MCF 10A (cell line): ENCODE measurements around the gene FAM118A. TPM values are rescaled to one million over a fixed set of nuclear protein-coding genes. Genes with fewer than 3 reads are reported as not detected.

Source experiments
- BruUV-seq: library from RNA; stranded (reverse); fragments of 400-500 nt; replicated peaks from 2 replicates; lab custom pipeline; 2021; lab: Mats Ljungman, UMichigan
- CTCF ChIA-PET: fragments of 300-600 bp; sonication (Branson Sonifier 250); formaldehyde crosslinking; extraction: SDS; loops from one replicate; lab custom pipeline; 2021; ENCODE audit warnings: antibody characterized with exemption, inconsistent platforms; lab: Yijun Ruan, JAX
- POLR2A ChIA-PET: fragments of 300-600, 350-650 bp; sonication (Branson Sonifier 250); formaldehyde crosslinking; extraction: SDS; loops from one replicate; lab custom pipeline; 2020; ENCODE audit warnings: antibody characterized with exemption, inconsistent platforms; lab: Yijun Ruan, JAX
- DNase-seq: peaks from one replicate; pipeline ENCODE4 v3.0.0-alpha.2; 2018; ENCODE audit not compliant: unreplicated experiment
- H3K27ac Mint-ChIP-seq: one replicate; pipeline ENCODE4 v1.8.0; 2022; ENCODE audit warnings: mild to moderate bottlenecking, low read depth, mixed read lengths; ENCODE audit not compliant: unreplicated experiment
- H3K27me3 Mint-ChIP-seq: one replicate; pipeline ENCODE4 v1.8.0; 2022; ENCODE audit warnings: mixed read lengths; ENCODE audit not compliant: insufficient read depth, unreplicated experiment
- H3K36me3 Mint-ChIP-seq: one replicate; pipeline ENCODE4 v1.8.0; 2022; ENCODE audit warnings: mild to moderate bottlenecking, moderate library complexity, mixed read lengths; ENCODE audit not compliant: insufficient read depth, unreplicated experiment
- H3K4me1 Mint-ChIP-seq: one replicate; pipeline ENCODE4 v1.8.0; 2022; ENCODE audit warnings: mixed read lengths; ENCODE audit not compliant: insufficient read depth, unreplicated experiment
- H3K4me3 Mint-ChIP-seq: one replicate; pipeline ENCODE4 v1.8.0; 2022; ENCODE audit warnings: mild to moderate bottlenecking, moderate library complexity, mixed read lengths; ENCODE audit not compliant: unreplicated experiment
- H3K9me3 Mint-ChIP-seq: one replicate; pipeline ENCODE4 v1.8.0; 2022; ENCODE audit warnings: mixed read lengths; ENCODE audit not compliant: unreplicated experiment
- intact Hi-C: fragments of 100-400 bp; cut with micrococcal nuclease; formaldehyde crosslinking; loops from 2 replicates; pipeline ENCODE4 v1.14.1; 2022
- total RNA-seq: library from RNA; stranded (reverse); gene quantifications from 2 replicates; pipeline ENCODE4 v1.2.3, GENCODE V29; 2022
- TF ChIP-seq, protein P1 (sequence below): fragments of 200-600 bp; IDR thresholded peaks from one replicate; pipeline ENCODE4 v1.8.0; 2022; ENCODE audit warnings: antibody characterized with exemption, mild to moderate bottlenecking; ENCODE audit not compliant: unreplicated experiment

FAM118A gene
- total RNA-seq, 1 experiment from 2014 or later = 16.7 TPM

DNA sequence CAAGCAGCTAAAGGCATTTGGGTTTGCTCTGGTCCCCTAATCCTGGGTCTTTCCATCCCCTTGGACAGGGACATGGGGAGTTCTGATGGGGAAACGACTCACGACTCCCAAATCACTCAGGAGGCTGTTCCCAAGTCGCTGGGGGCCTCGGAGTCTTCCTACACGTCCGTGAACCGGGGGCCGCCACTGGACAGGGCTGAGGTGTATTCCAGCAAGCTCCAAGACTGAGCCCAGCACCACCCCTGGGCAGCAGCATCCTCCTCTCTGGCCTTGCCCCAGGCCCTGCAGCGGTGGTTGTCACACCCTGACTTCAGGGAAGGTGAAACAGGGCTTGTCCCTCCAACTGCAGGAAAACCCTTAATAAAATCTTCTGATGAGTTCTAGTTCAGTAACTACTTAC, 14.2 kb upstream of the FAM118A start:
- CTCF ChIA-PET = no interaction called here
- H3K27ac Mint-ChIP-seq = no peak overlapping the region
- no TSS peak for BruUV-seq
- POLR2A ChIA-PET = interaction anchor here (0.7 kb wide), 1 partner anchor 165 kb away, joined by 3 read pairs; no protein-coding TSS in a partner anchor
- TF ChIP-seq, protein P1, sequence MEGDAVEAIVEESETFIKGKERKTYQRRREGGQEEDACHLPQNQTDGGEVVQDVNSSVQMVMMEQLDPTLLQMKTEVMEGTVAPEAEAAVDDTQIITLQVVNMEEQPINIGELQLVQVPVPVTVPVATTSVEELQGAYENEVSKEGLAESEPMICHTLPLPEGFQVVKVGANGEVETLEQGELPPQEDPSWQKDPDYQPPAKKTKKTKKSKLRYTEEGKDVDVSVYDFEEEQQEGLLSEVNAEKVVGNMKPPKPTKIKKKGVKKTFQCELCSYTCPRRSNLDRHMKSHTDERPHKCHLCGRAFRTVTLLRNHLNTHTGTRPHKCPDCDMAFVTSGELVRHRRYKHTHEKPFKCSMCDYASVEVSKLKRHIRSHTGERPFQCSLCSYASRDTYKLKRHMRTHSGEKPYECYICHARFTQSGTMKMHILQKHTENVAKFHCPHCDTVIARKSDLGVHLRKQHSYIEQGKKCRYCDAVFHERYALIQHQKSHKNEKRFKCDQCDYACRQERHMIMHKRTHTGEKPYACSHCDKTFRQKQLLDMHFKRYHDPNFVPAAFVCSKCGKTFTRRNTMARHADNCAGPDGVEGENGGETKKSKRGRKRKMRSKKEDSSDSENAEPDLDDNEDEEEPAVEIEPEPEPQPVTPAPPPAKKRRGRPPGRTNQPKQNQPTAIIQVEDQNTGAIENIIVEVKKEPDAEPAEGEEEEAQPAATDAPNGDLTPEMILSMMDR = no peak
- no peaks in the 10 kb centered on the region for H3K9me3 Mint-ChIP-seq
- DNase-seq = no peak
- intact Hi-C loops = no loop called here
- H3K4me1 Mint-ChIP-seq = no peaks in the 10 kb centered on the region
- no peaks in the 10 kb centered on the region for H3K27me3 Mint-ChIP-seq
- no peak overlapping the region for H3K4me3 Mint-ChIP-seq
- H3K36me3 Mint-ChIP-seq = no peaks in the 10 kb centered on the region

DNA sequence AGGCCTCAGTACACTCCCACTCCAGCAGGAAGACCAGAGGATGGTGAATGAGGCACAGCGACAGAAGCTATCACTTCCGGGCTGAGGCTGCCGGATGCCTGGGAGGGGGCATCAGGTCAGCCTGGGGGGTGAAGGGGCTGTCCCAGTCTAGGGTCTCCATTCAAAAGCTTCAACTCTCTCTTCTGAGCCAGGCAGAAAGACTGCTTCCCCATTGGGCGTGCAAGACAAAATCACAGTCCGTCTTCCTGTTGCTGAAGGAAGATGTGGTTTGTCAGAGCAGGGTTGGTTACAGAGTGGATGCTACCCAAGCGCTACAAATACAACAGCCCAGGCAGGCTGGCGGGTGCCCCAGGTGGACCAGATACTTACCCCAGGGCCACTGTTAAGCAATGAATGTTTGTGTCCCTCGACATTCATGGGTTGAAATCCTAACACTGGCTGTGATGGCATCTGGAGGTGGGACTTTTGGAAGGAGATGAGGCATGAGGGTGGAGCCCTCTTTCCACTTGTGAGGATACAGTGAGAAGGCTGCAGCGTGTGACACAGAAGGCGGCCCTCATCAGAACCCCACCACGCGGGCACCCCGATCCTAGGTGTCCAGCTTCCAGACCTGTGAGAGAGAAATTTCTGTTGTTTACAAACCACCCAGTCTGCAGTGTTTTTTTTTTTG, 13.0 kb upstream of the FAM118A start:
- no TSS peak for BruUV-seq
- Mint-ChIP-seq H3K4me1 (peaks cover 1% of the 10 kb centered on the region), H3K9me3 (no peaks in the 10 kb centered on the region), H3K4me3 (no peak overlapping the region), H3K27ac (no peak overlapping the region), H3K27me3 (no peaks in the 10 kb centered on the region), H3K36me3 (no peaks in the 10 kb centered on the region)
- ChIA-PET CTCF (no interaction called here), POLR2A (no interaction called here)
- TF ChIP-seq, protein P1 = no peak
- DNase-seq = no peak
- intact Hi-C loops = no loop called here

- H3K4me3 Mint-ChIP-seq = no peak overlapping the region
- H3K4me1 Mint-ChIP-seq = peaks cover 5% of the 10 kb centered on the region
- H3K36me3 Mint-ChIP-seq = no peaks in the 10 kb centered on the region
- ChIA-PET POLR2A (interaction anchor here (0.8 kb wide), 1 partner anchor 9 kb away, joined by 4 read pairs; no protein-coding TSS in a partner anchor), CTCF (interaction anchor here (1.1 kb wide), 1 partner anchor 9 kb away, joined by 4 read pairs; no protein-coding TSS in a partner anchor)
- H3K27ac Mint-ChIP-seq = no peak overlapping the region
- no peaks in the 10 kb centered on the region for H3K27me3 Mint-ChIP-seq
- TF ChIP-seq, protein P1 = no peak
- no peaks in the 10 kb centered on the region for H3K9me3 Mint-ChIP-seq
- no TSS peak for BruUV-seq
- intact Hi-C loops = no loop called here
- no peak for DNase-seq
Measured at GRCh38 chr22:45298934-45299505, 10.7 kb upstream of the FAM118A start.

DNA sequence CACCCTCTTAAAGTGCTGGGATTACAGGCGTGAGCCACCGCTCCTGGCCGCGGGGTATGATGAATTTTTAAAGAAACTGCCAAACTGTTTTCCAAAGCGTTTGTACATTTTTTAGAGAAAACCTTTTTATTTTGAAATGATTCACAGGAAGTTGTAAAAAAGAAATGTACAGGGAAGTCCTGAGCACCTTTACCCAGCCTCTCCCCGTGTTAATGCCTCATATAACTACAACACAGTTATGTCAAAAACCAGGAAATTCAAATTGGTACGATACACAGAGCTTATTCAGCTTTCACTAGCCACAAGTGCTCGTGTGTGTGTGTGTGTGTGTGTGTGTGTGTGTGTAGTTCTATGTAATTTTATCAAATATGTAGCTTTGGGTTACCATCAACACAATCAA, 7.0 kb upstream of the FAM118A start:
- Mint-ChIP-seq H3K36me3 (no peaks in the 10 kb centered on the region), H3K4me1 (peaks cover 5% of the 10 kb centered on the region), H3K9me3 (no peaks in the 10 kb centered on the region), H3K4me3 (no peak overlapping the region), H3K27ac (no peak overlapping the region), H3K27me3 (no peaks in the 10 kb centered on the region)
- intact Hi-C loops = no loop called here
- CTCF ChIA-PET = interaction anchor here (0.6 to 0.8 kb wide), 3 partner anchors 198 to 692 kb away, joined by 3 read pairs; no protein-coding TSS in a partner anchor
- POLR2A ChIA-PET = interaction anchor here (0.7 to 1.5 kb wide), 2 partner anchors 17 to 456 kb away, joined by 3 read pairs; no protein-coding TSS in a partner anchor
- no TSS peak for BruUV-seq
- DNase-seq = no peak
- TF ChIP-seq, protein P1 = no peak
